OCI-LY3 (cell line): ENCODE results near the gene SYT6.

Experiments
- H2AFZ ChIP-seq: fragments of 200-600, 300-600 bp; shearing (Covaris generic); 2 replicates; pipeline ENCODE4 v1.6.0; 2014; ENCODE audit warnings: antibody characterized with exemption, low read depth, low read length
- H3K27ac ChIP-seq: fragments of 200-600, 300-600 bp; sonication (generic); 2 replicates; pipeline ENCODE4 v1.5.1; 2014; ENCODE audit warnings: mild to moderate bottlenecking, low read length, moderate library complexity, mixed read lengths
- H3K27me3 ChIP-seq: fragments of 200-600, 300-600 bp; sonication (generic); 2 replicates; pipeline ENCODE4 v1.6.1; 2014; ENCODE audit warnings: low read depth, low read length, mixed read lengths
- H3K36me3 ChIP-seq: fragments of 200-600, 300-600 bp; sonication (generic); replicated peaks from 2 replicates; pipeline ENCODE3; 2014; ENCODE audit warnings: low read depth, low read length, mixed read lengths
- H3K4me1 ChIP-seq: fragments of 300-600, 200-600 bp; sonication (generic); 2 replicates; pipeline ENCODE4 v1.6.1; 2014; ENCODE audit warnings: low read length, mixed read lengths
- H3K4me2 ChIP-seq: fragments of 200-600, 300-600 bp; sonication (generic); 2 replicates; pipeline ENCODE4 v1.6.1; 2014; ENCODE audit warnings: low read length, mixed read lengths
- H3K4me3 ChIP-seq: fragments of 300-600, 200-600 bp; sonication (generic); 2 replicates; pipeline ENCODE4 v1.5.1; 2014; ENCODE audit warnings: antibody characterized with exemption, mild to moderate bottlenecking, low read length, moderate library complexity
- H3K79me2 ChIP-seq: fragments of 300-600, 200-600 bp; shearing (Covaris generic); 2 replicates; pipeline ENCODE4 v1.6.1; 2014; ENCODE audit warnings: mild to moderate bottlenecking, low read length, mixed read lengths
- H3K9ac ChIP-seq: fragments of 300-600, 200-600 bp; shearing (Covaris generic); 2 replicates; pipeline ENCODE4 v1.6.0; 2014; ENCODE audit warnings: mild to moderate bottlenecking, low read length, moderate library complexity
- H3K9me3 ChIP-seq: fragments of 200-600, 300-600 bp; shearing (Covaris generic); 2 replicates; pipeline ENCODE4 v1.6.1; 2014; ENCODE audit warnings: low read length, mixed read lengths; ENCODE audit not compliant: insufficient read depth
- H4K20me1 ChIP-seq: fragments of 200-600, 300-600 bp; sonication (generic); 2 replicates; pipeline ENCODE4 v1.6.1; 2016; ENCODE audit warnings: low read length, mixed read lengths; ENCODE audit not compliant: insufficient read depth
- EZH2phosphoT487 ChIP-seq: fragments of 200-600 bp; shearing (Covaris generic); IDR thresholded peaks from 2 replicates; pipeline ENCODE4 v1.6.1; 2018; ENCODE audit warnings: antibody characterized with exemption, mixed run types, low read depth
- TF ChIP-seq, protein P1 (sequence below): fragments of 200-600, 300-600 bp; sonication (generic); IDR thresholded peaks from 2 replicates; pipeline ENCODE4 v1.5.1; 2014; ENCODE audit warnings: antibody characterized with exemption, low read length, low read depth

SYT6 gene

DNA sequence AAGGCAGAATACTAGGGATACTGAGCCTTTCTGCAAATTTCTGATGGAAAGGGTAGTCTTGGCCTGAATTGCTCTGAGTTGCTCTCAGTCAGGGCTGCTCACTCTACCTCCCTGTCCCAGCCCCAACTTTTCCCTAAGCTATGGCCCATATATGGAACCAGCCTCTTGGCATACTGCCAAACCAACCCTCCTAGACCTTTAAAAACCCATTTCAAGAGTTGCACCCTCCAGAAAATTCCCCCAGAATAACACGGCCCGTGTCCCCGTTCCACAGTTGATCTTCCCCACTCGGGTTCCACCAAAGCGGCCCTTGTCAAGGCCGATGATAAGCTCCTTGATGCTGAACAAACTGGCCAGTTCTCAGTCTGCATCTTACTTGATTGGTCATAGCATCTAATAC, 25.4 kb downstream of the SYT6 start:
- no peak for TF ChIP-seq EZH2phosphoT487
- TF ChIP-seq, protein P1, sequence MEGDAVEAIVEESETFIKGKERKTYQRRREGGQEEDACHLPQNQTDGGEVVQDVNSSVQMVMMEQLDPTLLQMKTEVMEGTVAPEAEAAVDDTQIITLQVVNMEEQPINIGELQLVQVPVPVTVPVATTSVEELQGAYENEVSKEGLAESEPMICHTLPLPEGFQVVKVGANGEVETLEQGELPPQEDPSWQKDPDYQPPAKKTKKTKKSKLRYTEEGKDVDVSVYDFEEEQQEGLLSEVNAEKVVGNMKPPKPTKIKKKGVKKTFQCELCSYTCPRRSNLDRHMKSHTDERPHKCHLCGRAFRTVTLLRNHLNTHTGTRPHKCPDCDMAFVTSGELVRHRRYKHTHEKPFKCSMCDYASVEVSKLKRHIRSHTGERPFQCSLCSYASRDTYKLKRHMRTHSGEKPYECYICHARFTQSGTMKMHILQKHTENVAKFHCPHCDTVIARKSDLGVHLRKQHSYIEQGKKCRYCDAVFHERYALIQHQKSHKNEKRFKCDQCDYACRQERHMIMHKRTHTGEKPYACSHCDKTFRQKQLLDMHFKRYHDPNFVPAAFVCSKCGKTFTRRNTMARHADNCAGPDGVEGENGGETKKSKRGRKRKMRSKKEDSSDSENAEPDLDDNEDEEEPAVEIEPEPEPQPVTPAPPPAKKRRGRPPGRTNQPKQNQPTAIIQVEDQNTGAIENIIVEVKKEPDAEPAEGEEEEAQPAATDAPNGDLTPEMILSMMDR = no peak
- Histone ChIP-seq H3K79me2 (no peaks in the 10 kb centered on the region), H3K4me2 (no peak overlapping the region), H3K9ac (no peak overlapping the region), H3K36me3 (no peaks in the 10 kb centered on the region), H3K4me1 (no peaks in the 10 kb centered on the region), H3K27me3 (no peaks in the 10 kb centered on the region), H3K27ac (no peak overlapping the region), H2AFZ (no peak overlapping the region), H3K9me3 (no peaks in the 10 kb centered on the region), H3K4me3 (no peak overlapping the region), H4K20me1 (no peaks in the 10 kb centered on the region)

DNA sequence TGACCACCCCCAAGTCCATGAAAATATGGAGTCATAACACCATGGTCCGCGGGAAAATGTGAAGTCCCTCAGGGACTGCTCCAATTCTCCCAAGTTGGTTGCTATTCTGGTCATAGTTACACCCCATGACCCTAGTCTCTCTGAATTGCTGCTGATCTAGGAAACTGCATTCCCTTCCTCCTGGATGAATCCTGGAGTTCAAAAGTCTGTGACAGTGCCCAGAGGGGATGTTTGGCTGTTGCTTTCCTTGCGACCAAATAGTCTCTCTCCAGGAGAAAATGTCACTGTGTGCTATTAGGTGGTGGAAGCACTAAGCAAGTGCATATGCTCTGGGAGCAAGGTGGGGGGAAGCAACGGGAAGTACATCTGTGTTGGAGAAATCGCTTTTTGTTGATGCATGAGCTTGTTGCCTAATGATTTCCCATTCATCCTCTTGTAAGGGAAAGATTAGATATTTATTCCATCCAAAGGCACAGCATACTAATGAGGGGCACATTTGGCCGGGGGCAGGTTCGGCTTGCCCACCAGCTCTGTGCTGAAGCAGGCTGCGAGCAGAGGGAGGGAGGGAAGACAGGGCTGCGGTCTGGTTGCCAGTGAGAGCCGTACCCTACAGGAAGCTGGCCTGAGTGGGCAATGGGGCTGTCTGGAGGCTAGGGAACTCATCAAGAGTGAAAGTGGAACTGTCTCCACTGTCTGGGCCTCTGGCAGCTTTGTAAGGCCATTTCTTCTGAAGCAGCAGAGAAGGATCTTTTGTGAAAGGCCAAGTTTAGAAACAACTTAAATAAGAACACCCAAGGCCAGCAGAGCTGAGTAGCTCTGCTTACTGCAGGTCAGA, 27.2 kb downstream of the SYT6 start:
- Histone ChIP-seq H3K9me3 (no peaks in the 10 kb centered on the region), H3K36me3 (no peaks in the 10 kb centered on the region), H3K4me1 (no peaks in the 10 kb centered on the region), H2AFZ (no peak overlapping the region), H3K79me2 (no peaks in the 10 kb centered on the region), H4K20me1 (no peaks in the 10 kb centered on the region), H3K27ac (no peak overlapping the region), H3K4me2 (no peak overlapping the region), H3K9ac (no peak overlapping the region), H3K27me3 (no peaks in the 10 kb centered on the region), H3K4me3 (no peak overlapping the region)
- no peak for TF ChIP-seq EZH2phosphoT487
- TF ChIP-seq, protein P1 = no peak

DNA sequence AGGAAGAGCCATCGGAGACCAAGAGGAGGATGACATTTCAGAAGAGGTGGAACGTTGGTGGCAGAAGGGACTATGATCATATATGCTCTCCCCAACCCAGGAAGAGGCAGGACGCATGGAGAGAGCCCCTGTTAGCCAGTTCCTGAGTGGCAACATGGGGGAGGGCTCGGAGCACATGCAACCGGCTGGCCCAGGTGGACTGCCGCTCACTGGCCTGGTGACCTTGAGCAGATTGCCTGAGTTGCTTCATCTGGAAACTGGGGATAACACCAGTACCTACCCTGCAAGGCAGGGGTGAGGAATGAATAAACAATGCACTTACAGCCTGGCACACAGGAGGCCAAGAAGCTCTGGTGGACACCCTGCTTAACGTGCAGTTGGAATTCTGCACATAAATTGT, 29.0 kb downstream of the SYT6 start:
- H3K27me3 ChIP-seq = no peaks in the 10 kb centered on the region
- TF ChIP-seq, protein P1 = no peak
- no peak overlapping the region for H2AFZ ChIP-seq
- H3K9me3 ChIP-seq = no peaks in the 10 kb centered on the region
- H3K9ac ChIP-seq = no peak overlapping the region
- H3K4me3 ChIP-seq = no peak overlapping the region
- H3K79me2 ChIP-seq = no peaks in the 10 kb centered on the region
- no peak overlapping the region for H3K4me2 ChIP-seq
- no peak overlapping the region for H3K27ac ChIP-seq
- H3K36me3 ChIP-seq = no peaks in the 10 kb centered on the region
- H3K4me1 ChIP-seq = no peaks in the 10 kb centered on the region
- no peaks in the 10 kb centered on the region for H4K20me1 ChIP-seq

DNA sequence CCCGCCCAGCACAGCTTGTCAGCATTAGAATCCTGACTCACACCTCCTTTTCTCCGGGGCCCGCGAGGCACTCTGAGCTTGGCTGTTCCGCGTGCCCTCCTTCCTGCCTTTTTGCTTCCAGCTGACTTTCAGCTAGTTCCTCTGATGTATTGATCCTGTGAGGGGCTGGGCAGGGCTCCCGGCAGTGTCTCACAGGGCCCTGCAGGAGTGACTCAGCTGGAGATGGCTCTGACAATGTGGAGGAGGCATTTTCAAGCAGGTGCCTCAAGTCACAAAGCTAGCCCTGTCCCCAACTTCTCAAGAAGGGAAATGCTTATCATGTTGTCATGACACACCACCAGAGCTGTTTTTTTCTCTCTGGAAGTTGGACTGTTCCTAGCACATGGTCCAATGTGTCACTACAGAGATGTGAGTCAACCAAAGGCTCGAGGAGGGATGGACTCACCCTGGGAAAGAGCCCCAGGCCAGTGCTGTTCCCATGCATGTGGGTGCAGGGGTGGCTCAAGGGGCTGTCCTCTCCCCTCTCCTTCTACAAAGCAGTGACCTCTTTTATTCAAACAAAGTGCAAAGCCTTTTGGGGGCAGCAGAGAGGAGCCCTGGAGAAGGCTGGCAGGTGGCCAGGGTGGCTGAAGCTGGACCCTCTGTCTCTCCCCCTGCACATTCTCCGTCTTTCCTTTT, 30.6 kb downstream of the SYT6 start:
- no peaks in the 10 kb centered on the region for H3K36me3 ChIP-seq
- TF ChIP-seq, protein P1 = no peak
- TF ChIP-seq EZH2phosphoT487 = no peak
- no peak overlapping the region for H3K27ac ChIP-seq
- H3K9ac ChIP-seq = no peak overlapping the region
- no peak overlapping the region for H2AFZ ChIP-seq
- no peaks in the 10 kb centered on the region for H3K79me2 ChIP-seq
- no peak overlapping the region for H3K4me3 ChIP-seq
- no peaks in the 10 kb centered on the region for H3K9me3 ChIP-seq
- no peak overlapping the region for H3K4me2 ChIP-seq
- no peaks in the 10 kb centered on the region for H4K20me1 ChIP-seq
- H3K27me3 ChIP-seq = no peaks in the 10 kb centered on the region
- H3K4me1 ChIP-seq = no peaks in the 10 kb centered on the region
